Kidney (tissue), 14 donors: Measurements from ENCODE around the gene ALG11. TPM values are rescaled to one million over a fixed set of nuclear protein-coding genes. Genes with fewer than 3 reads are reported as not detected.

ENCODE experiments used
- DNase-seq, 5 donors: peaks; one replicate each; pipeline ENCODE4 v3.0.0-alpha.2; 2013 to 2020
- FAIRE-seq: peaks from 2 replicates; lab custom pipeline; 2012; peaks lifted over from hg19 to GRCh38; lab: Jason Lieb, UNC
- H3K27ac ChIP-seq, 2 donors: one replicate each; pipeline ENCODE4 v1.7.0; 2013; ENCODE audit warnings: low read depth in 2 of 2, low read length in 2 of 2, inconsistent platforms in 1 of 2
- H3K27me3 ChIP-seq: one replicate; pipeline ENCODE4 v1.7.1; 2013; ENCODE audit warnings: low read length, inconsistent platforms; ENCODE audit not compliant: control insufficient read depth, insufficient read depth
- H3K36me3 ChIP-seq, 3 donors: one replicate each; pipeline versions ENCODE4 v1.7.0 to v1.7.1; 2013; ENCODE audit warnings: low read length in 3 of 3, control low read depth in 1 of 3, inconsistent platforms in 1 of 3; ENCODE audit not compliant: insufficient read depth in 3 of 3, control insufficient read depth in 2 of 3
- H3K4me1 ChIP-seq, 3 donors: one replicate each; pipeline versions ENCODE4 v1.7.0 to v1.7.1; 2013; ENCODE audit warnings: low read length in 3 of 3, inconsistent platforms in 1 of 3, low read depth in 1 of 3; ENCODE audit not compliant: control insufficient read depth in 2 of 3, insufficient read depth in 2 of 3
- H3K4me3 ChIP-seq, 3 donors: one replicate each; pipeline versions ENCODE4 v1.7.0 to v1.8.1; 2013; ENCODE audit warnings: low read length in 3 of 3, control low read depth in 1 of 3, inconsistent platforms in 1 of 3
- H3K9ac ChIP-seq, 3 donors: one replicate each; pipeline versions ENCODE4 v1.7.0 to v1.7.1; 2013; ENCODE audit warnings: low read length in 3 of 3, control low read depth in 1 of 3, inconsistent platforms in 1 of 3
- H3K9me3 ChIP-seq, 3 donors: one replicate each; pipeline versions ENCODE4 v1.7.0 to v1.7.1; 2013; ENCODE audit warnings: low read length in 3 of 3, control low read depth in 1 of 3, inconsistent platforms in 1 of 3; ENCODE audit not compliant: control insufficient read depth in 2 of 3, insufficient read depth in 1 of 3
- CTCF ChIP-seq: IDR thresholded peaks from 3 replicates; pipeline ENCODE4 v1.5.1; 2012; ENCODE audit warnings: mild to moderate bottlenecking, moderate library complexity, borderline replicate concordance; ENCODE audit not compliant: insufficient read depth; ENCODE audit errors: extremely low read depth
- intact Hi-C: fragments of 100-400 bp; cut with DNase I; formaldehyde crosslinking; loops from one replicate; pipeline ENCODE4 v1.11.1; 2022
- polyA plus RNA-seq: library from polyadenylated mRNA; stranded (reverse); fragments of 350-450 nt; fragmentation: Illumina TruSeq; extraction: RNeasy Lipid Tissue Mini Kit (QIAGEN cat#74804); gene quantifications from one replicate; pipeline ENCODE4 v1.2.3, GENCODE V29; 2014; ENCODE audit warnings: low read depth, low replicate concordance; ENCODE audit not compliant: insufficient read depth
- total RNA-seq: library from RNA; stranded (reverse); fragmentation: NEBNext Ultra II Directional; extraction: Animal tissue kit (Norgen Biotek cat#: 25700); gene quantifications from one replicate; pipeline ENCODE4 v1.2.1, GENCODE V29; 2021
- donor health status: control.
- donor health status: control.
- donor health status: control.
- donor health status: control.
- donor health status: control.
- donor health status: DM: yes; HTN: yes; CAD: no.
- donor health status: Normal renal cell carcinoma (clear cell type).

Gene ALG11
- total and polyA plus RNA-seq, 2 donors from 2014 or later, result 3.1 to 39.5 TPM

- Histone ChIP-seq H3K9ac (no peak overlapping the region), H3K4me1 (no peaks in the 10 kb centered on the region), H3K36me3 (peaks cover 0 to 2% (median 0%) of the 10 kb centered on the region in 3 donors), H3K27ac (no peak overlapping the region), H3K27me3 (no peaks in the 10 kb centered on the region), H3K9me3 (no peaks in the 10 kb centered on the region), H3K4me3 (no peak overlapping the region)
- intact Hi-C loops, result no loop called here
- FAIRE-seq (no peak), DNase-seq (no peak)
- no peak for TF ChIP-seq CTCF
Measured at GRCh38 chr13:51974482-51974881, 37.7 kb upstream of the ALG11 start.

GRCh38 chr13:51976423-51976822 is 35.8 kb upstream of the ALG11 start:
- no peak for TF ChIP-seq CTCF
- Histone ChIP-seq H3K9ac (no peak overlapping the region), H3K4me1 (no peaks in the 10 kb centered on the region), H3K27ac (no peak overlapping the region), H3K36me3 (no peaks in the 10 kb centered on the region), H3K27me3 (no peaks in the 10 kb centered on the region), H3K4me3 (no peak overlapping the region), H3K9me3 (no peaks in the 10 kb centered on the region)
- FAIRE-seq, result no peak
- intact Hi-C loops, result no loop called here
- no peak for DNase-seq

GRCh38 chr13:51976890-51977289 is 35.3 kb upstream of the ALG11 start:
- DNase-seq (no peak), FAIRE-seq (no peak)
- Histone ChIP-seq H3K4me1 (no peaks in the 10 kb centered on the region), H3K4me3 (no peak overlapping the region), H3K36me3 (no peaks in the 10 kb centered on the region), H3K27me3 (no peaks in the 10 kb centered on the region), H3K27ac (no peak overlapping the region), H3K9me3 (no peaks in the 10 kb centered on the region), H3K9ac (no peak overlapping the region)
- no peak for TF ChIP-seq CTCF
- intact Hi-C loops, result no loop called here

GRCh38 chr13:51977625-51978024 is 34.6 kb upstream of the ALG11 start:
- Histone ChIP-seq H3K4me3 (no peak overlapping the region), H3K4me1 (no peaks in the 10 kb centered on the region), H3K27me3 (no peaks in the 10 kb centered on the region), H3K9me3 (no peaks in the 10 kb centered on the region), H3K36me3 (no peaks in the 10 kb centered on the region), H3K27ac (no peak overlapping the region), H3K9ac (no peak overlapping the region)
- TF ChIP-seq CTCF, result no peak
- intact Hi-C loops, result no loop called here
- FAIRE-seq (no peak), DNase-seq (no peak)
